ENCODE results near the gene TBRG4.

GRCh38 chr7:45118292-45118691 is 6.8 kb upstream of the TBRG4 start:
- no peak for TF ChIP-seq CTCF (conservative IDR thresholded peaks at IDR 0.05; ENCODE audit: low read length)
- no peak for TF ChIP-seq EZH2phosphoT487 (IDR thresholded peaks at IDR 0.05; ENCODE audit: borderline replicate concordance)

All from Loucy (cell line).